Tibial nerve (tissue), 4 donors: ENCODE results near the gene CARM1. TPM values are rescaled to one million over a fixed set of nuclear protein-coding genes. Genes with fewer than 3 reads are reported as not detected.

Experiments used
- DNase-seq, 2 donors: peaks; one replicate each; pipeline ENCODE4 v3.0.0-alpha.2; 2019; ENCODE audit warnings: low spot score in 2 of 2
- H3K27ac ChIP-seq, 4 donors: fragments of 200-600 bp; sonication (generic) in 3 of 4; one replicate each; pipeline ENCODE4 v1.5.1; 2017 to 2019; ENCODE audit warnings: mild to moderate bottlenecking in 1 of 4
- H3K27me3 ChIP-seq, 2 donors: fragments of 200-600 bp; sonication (generic) in 1 of 2; one replicate each; pipeline versions ENCODE4 v1.5.1 to v1.6.0; 2017 to 2019
- H3K36me3 ChIP-seq, 3 donors: fragments of 200-600 bp; sonication (generic); one replicate each; pipeline ENCODE4 v1.5.1; 2018 to 2019
- H3K4me1 ChIP-seq, 4 donors: fragments of 200-600 bp; sonication (generic) in 3 of 4; one replicate each; pipeline ENCODE4 v1.5.1; 2017 to 2019
- H3K4me3 ChIP-seq, 4 donors: fragments of 200-600 bp; sonication (generic) in 3 of 4; one replicate each; pipeline ENCODE4 v1.5.1; 2017 to 2019; ENCODE audit warnings: mild to moderate bottlenecking in 1 of 4, moderate library complexity in 1 of 4
- H3K9me3 ChIP-seq, 4 donors: fragments of 200-600 bp; sonication (generic) in 3 of 4; one replicate each; pipeline ENCODE4 v1.5.1; 2017 to 2019
- EP300 ChIP-seq, 2 donors: sonication (generic); formaldehyde crosslinking; IDR thresholded peaks; one replicate each; pipeline ENCODE4 v1.6.1; 2017; ENCODE audit warnings: antibody characterized with exemption in 2 of 2, mild to moderate bottlenecking in 1 of 2
- POLR2A ChIP-seq, 2 donors: fragments of 450-650 bp; IDR thresholded peaks; one replicate each; pipeline ENCODE4 v1.6.1; 2017; ENCODE audit warnings: antibody characterized with exemption in 2 of 2, mild to moderate bottlenecking in 2 of 2, moderate library complexity in 2 of 2
- WGBS, 2 donors: methylation state at CpG; one replicate each; pipeline ENCODE4 v1.1.5; 2018; 5-methylcytosine and 5-hydroxymethylcytosine counted together
- total RNA-seq, 4 donors: library from RNA; depleted of rRNA; stranded (reverse); fragments of >200 nt; gene quantifications; one replicate each; pipeline ENCODE4 v1.1.0, GENCODE V29; 2016
- TF ChIP-seq, protein P1 (sequence below), 5 experiments: fragments of 200-600 bp in 3 of 5; fragments of 450-650 bp in 2 of 5; sonication (generic) in 3 of 5; IDR thresholded peaks; one replicate each; pipeline ENCODE4 v1.5.1; 2016 to 2019; ENCODE audit warnings: antibody characterized with exemption in 5 of 5, mild to moderate bottlenecking in 3 of 5, moderate library complexity in 2 of 5

CARM1 gene
- total RNA-seq, 4 donors from 2014 or later = 13.5 to 22.8 (median 14.0) TPM

DNA sequence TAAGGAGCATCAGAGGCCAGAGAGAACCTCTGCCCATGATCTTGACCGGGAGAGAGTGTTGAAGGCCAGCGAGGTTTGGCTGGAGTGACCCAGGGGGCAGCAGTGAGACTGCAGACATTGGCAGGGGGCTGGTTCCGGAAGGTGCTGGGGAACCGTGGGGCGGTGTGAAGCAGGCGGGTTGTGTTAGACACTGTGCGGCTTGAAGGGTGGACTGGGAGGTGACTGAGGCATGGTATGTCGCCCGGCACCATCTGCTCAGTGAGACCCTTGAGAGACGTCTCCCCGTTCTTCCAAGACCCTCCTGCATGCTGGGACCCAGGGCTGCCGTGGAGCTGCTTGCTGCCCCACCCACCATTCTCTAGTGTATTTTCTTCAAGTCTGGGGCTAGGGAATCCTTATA, 24.6 kb downstream of the CARM1 start:
- Histone ChIP-seq H3K27me3 (no peaks in the 10 kb centered on the region), H3K9me3 (no peaks in the 10 kb centered on the region), H3K27ac (peak overlapping the region in 1 of 4 donors; percentile 24), H3K36me3 (no peaks in the 10 kb centered on the region), H3K4me3 (no peak overlapping the region), H3K4me1 (peaks cover 0 to 77% (median 19%) of the 10 kb centered on the region in 4 donors)
- TF ChIP-seq EP300 (IDR thresholded peaks at IDR 0.05) (no peak), POLR2A (IDR thresholded peaks at IDR 0.05) (no peak)
- TF ChIP-seq, protein P1, sequence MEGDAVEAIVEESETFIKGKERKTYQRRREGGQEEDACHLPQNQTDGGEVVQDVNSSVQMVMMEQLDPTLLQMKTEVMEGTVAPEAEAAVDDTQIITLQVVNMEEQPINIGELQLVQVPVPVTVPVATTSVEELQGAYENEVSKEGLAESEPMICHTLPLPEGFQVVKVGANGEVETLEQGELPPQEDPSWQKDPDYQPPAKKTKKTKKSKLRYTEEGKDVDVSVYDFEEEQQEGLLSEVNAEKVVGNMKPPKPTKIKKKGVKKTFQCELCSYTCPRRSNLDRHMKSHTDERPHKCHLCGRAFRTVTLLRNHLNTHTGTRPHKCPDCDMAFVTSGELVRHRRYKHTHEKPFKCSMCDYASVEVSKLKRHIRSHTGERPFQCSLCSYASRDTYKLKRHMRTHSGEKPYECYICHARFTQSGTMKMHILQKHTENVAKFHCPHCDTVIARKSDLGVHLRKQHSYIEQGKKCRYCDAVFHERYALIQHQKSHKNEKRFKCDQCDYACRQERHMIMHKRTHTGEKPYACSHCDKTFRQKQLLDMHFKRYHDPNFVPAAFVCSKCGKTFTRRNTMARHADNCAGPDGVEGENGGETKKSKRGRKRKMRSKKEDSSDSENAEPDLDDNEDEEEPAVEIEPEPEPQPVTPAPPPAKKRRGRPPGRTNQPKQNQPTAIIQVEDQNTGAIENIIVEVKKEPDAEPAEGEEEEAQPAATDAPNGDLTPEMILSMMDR (IDR thresholded peaks at IDR 0.05) = no peak
- DNase-seq = no peak
- 47 to 74% methylated on average over 10 to 12 of the region's 12 CpGs for WGBS, 2 donors

DNA sequence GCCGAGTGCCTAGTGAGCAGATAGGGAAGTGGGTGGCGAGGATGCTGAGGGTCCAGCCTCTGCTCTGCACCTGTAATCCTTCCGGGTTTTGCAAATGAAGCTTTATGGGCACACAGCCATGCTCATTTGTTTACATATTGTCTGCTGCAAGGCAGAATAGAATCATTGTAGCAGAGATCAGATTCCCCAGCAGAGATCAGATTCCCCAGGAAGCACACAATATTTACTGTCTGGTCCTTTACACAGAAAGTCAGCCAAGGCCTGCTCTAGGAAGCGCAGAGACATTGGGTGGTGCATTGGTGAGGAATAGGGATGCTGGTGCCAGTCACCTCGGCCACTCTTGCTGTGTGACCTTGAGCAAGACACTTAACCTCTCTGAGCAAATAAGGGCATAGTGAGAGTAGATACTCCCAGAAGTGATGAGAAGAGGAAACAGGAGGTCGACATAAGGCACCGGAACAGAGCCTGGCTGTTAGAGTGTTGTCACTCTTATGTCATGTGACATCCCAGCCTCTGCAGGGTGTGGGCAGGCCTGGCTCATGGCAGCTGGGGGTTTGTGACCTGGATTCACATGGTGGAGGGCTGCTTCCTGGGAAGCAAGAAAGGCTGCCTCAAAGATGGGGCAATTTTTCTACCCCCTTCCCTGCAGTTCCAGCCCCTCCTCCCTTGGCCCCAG, 25.6 kb downstream of the CARM1 start:
- Histone ChIP-seq H3K27me3 (no peaks in the 10 kb centered on the region), H3K36me3 (no peaks in the 10 kb centered on the region), H3K4me1 (peaks cover 0 to 67% (median 12%) of the 10 kb centered on the region in 4 donors), H3K27ac (peak overlapping the region in 1 of 4 donors; percentile 24), H3K4me3 (no peak overlapping the region), H3K9me3 (no peaks in the 10 kb centered on the region)
- no peak for DNase-seq
- TF ChIP-seq, protein P1 (IDR thresholded peaks at IDR 0.05) = no peak
- TF ChIP-seq POLR2A (IDR thresholded peaks at IDR 0.05) (no peak), EP300 (IDR thresholded peaks at IDR 0.05) (no peak)
- 42 to 51% methylated on average over 7 of the region's 7 CpGs for WGBS, 2 donors

DNA sequence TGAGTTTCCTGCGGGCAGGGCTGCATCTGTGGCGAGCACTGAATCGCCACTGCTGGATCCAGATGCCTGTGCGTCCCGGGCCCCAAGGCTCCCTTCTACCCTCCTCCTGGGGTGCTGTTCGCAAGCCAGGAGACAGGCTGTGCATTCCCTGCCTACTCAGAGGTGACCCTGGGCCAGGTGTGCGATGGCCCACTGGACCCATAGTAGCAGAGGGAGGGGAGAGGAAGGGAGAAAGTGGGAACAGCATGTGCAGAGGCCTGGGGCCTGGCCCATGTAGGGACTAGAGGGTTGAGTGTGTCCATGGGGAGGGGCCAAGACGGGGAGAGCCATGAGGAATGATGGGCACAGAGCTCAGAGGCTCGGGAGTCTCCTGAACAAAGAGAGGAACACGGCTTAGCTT, 27.3 kb downstream of the CARM1 start:
- H3K27ac ChIP-seq = no peak overlapping the region
- peaks cover 0 to 51% (median 11%) of the 10 kb centered on the region in 4 donors for H3K4me1 ChIP-seq
- no peaks in the 10 kb centered on the region for H3K36me3 ChIP-seq
- no peaks in the 10 kb centered on the region for H3K9me3 ChIP-seq
- TF ChIP-seq EP300 (IDR thresholded peaks at IDR 0.05) (no peak), POLR2A (IDR thresholded peaks at IDR 0.05) (no peak)
- TF ChIP-seq, protein P1 (IDR thresholded peaks at IDR 0.05) = no peak
- no peak overlapping the region for H3K4me3 ChIP-seq
- 68 to 76% methylated on average over 10 of the region's 10 CpGs for WGBS, 2 donors
- DNase-seq = no peak
- H3K27me3 ChIP-seq = no peaks in the 10 kb centered on the region

DNA sequence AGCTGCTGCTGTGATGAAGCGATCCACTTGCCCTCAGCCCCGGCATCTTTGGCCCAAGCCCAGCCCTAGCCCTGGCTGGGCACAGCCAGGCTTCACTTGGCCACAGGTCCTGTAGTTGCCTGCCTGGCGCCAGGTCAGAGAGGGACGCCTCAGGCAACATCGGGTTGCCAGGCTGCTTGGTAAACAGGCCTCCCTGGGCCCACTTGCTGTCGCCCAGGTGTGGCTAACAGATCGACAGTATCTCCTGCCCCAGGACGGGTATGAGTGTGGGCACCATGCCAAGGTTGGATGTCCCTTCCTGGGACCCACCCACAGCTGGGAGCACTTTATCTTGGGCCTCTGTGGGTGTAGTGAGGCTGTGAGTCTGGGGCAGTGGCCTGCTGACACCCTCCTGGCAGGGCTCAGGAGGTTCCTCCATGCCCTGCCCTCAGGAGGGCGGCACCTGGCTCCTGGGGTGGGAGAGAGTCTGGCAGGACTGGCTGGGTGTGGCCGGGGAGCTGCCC, 27.8 kb downstream of the CARM1 start:
- TF ChIP-seq EP300 (IDR thresholded peaks at IDR 0.05) (no peak), POLR2A (IDR thresholded peaks at IDR 0.05) (no peak)
- TF ChIP-seq, protein P1 (IDR thresholded peaks at IDR 0.05) = no peak
- no peak for DNase-seq
- peak overlapping the region in 1 of 4 donors; percentile 21 for H3K27ac ChIP-seq
- H3K4me3 ChIP-seq = no peak overlapping the region
- WGBS, 2 donors = 69 to 89% methylated on average over 7 to 10 of the region's 10 CpGs
- no peaks in the 10 kb centered on the region for H3K27me3 ChIP-seq
- H3K36me3 ChIP-seq = peaks cover 0 to under 1% (median 0%) of the 10 kb centered on the region in 3 donors
- no peaks in the 10 kb centered on the region for H3K9me3 ChIP-seq
- H3K4me1 ChIP-seq = peaks cover 0 to 45% (median 11%) of the 10 kb centered on the region in 4 donors

DNA sequence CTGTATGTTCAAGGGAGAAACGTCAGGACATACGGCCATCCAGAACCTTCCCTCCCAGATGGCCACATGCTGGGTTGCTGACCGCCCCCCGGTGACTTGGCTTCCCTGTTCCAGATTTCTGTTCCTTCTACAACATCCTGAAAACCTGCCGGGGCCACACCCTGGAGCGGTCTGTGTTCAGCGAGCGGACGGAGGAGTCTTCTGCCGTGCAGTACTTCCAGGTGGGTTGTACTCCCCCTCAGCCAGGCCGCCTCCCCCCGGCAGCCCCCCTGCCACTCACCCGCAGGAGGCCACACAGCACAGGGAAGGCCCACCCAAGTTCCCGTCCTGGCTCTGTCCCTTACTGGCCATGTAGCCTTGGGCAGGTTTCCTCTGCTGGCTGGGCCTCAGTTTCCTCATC, 36.6 kb downstream of the CARM1 start:
- TF ChIP-seq, protein P1 (IDR thresholded peaks at IDR 0.05) = no peak
- TF ChIP-seq EP300 (IDR thresholded peaks at IDR 0.05) (no peak), POLR2A (IDR thresholded peaks at IDR 0.05) (no peak)
- H3K27ac ChIP-seq = no peak overlapping the region
- no peak overlapping the region for H3K4me3 ChIP-seq
- no peaks in the 10 kb centered on the region for H3K9me3 ChIP-seq
- peaks cover 0 to 66% (median 28%) of the 10 kb centered on the region in 3 donors for H3K36me3 ChIP-seq
- H3K27me3 ChIP-seq = no peaks in the 10 kb centered on the region
- WGBS, 2 donors = 82 to 93% methylated on average over 13 to 14 of the region's 14 CpGs
- no peaks in the 10 kb centered on the region for H3K4me1 ChIP-seq
- DNase-seq = no peak
